PC-3 (cell line): ENCODE measurements around the gene SLC44A2. TPM values are rescaled to one million over a fixed set of nuclear protein-coding genes. Genes with fewer than 3 reads are reported as not detected.

ENCODE experiments used
- ATAC-seq: fragments of 200-7000 bp; cut with Tn5 transposase; 2 replicates; pipeline ENCODE4 v1.9.1; 2020; ENCODE audit warnings: mild to moderate bottlenecking, moderate library complexity
- BruUV-seq: library from RNA; stranded (reverse); fragments of 400-500 nt; replicated peaks from 2 replicates; lab custom pipeline; 2021; lab: Mats Ljungman, UMichigan
- CTCF ChIA-PET: fragments of 300-600 bp; sonication (Branson Sonifier 250); formaldehyde crosslinking; loops from one replicate; lab custom pipeline; 2022; ENCODE audit warnings: antibody characterized with exemption; lab: Charles Lee
- POLR2A ChIA-PET: fragments of 300-600 bp; sonication (Branson Sonifier 250); formaldehyde crosslinking; loops from one replicate; lab custom pipeline; 2022; ENCODE audit warnings: antibody characterized with exemption; ENCODE audit not compliant: unreplicated experiment; lab: Charles Lee
- DNase-seq: peaks from one replicate; pipeline ENCODE4 v3.0.0-alpha.2; 2015
- H2AFZ ChIP-seq: fragments of 300-600 bp; sonication (generic); 2 replicates; pipeline ENCODE4 v1.6.0; 2016; ENCODE audit warnings: antibody characterized with exemption, low read length
- H3F3A ChIP-seq: fragments of 300-600 bp; sonication (generic); one replicate; pipeline ENCODE4 v1.6.0; 2017; ENCODE audit warnings: antibody characterized with exemption, low read length, control low read depth, mild to moderate bottlenecking; ENCODE audit not compliant: unreplicated experiment
- H3K27ac ChIP-seq: fragments of 300-600 bp; sonication (generic); 2 replicates; pipeline ENCODE4 v1.5.1; 2016; ENCODE audit warnings: mild to moderate bottlenecking, low read length
- H3K27me3 ChIP-seq: fragments of 300-600 bp; sonication (generic); 2 replicates; pipeline ENCODE4 v1.6.1; 2016; ENCODE audit warnings: low read length, mixed read lengths
- H3K36me3 ChIP-seq: fragments of 300-600 bp; sonication (generic); 2 replicates; pipeline ENCODE4 v1.6.1; 2016; ENCODE audit warnings: low read depth, mixed run types, low read length, mixed read lengths
- H3K4me1 ChIP-seq: fragments of 300-600 bp; sonication (generic); 2 replicates; pipeline ENCODE4 v1.5.1; 2016; ENCODE audit warnings: low read length; ENCODE audit not compliant: insufficient read depth
- H3K4me2 ChIP-seq: fragments of 300-600 bp; sonication (generic); 2 replicates; pipeline ENCODE4 v1.6.0; 2016; ENCODE audit warnings: low read length
- H3K4me3 ChIP-seq: fragments of 300-600 bp; sonication (generic); 2 replicates; pipeline ENCODE4 v1.5.1; 2016; ENCODE audit warnings: mild to moderate bottlenecking, low read length, mixed read lengths
- H3K79me2 ChIP-seq: fragments of 300-600 bp; sonication (generic); 2 replicates; pipeline ENCODE4 v1.6.1; 2017; ENCODE audit warnings: low read length, mixed read lengths
- H3K9ac ChIP-seq: fragments of 300-600 bp; sonication (generic); 2 replicates; pipeline ENCODE4 v1.6.0; 2016; ENCODE audit warnings: mild to moderate bottlenecking, low read length
- H3K9me2 ChIP-seq: fragments of 300-600 bp; sonication (generic); replicated peaks from 2 replicates; pipeline ENCODE4 v1.6.1; 2016; ENCODE audit warnings: mixed run types, low read length, mixed read lengths
- H3K9me3 ChIP-seq: fragments of 300-600 bp; sonication (generic); 2 replicates; pipeline ENCODE4 v1.6.1; 2016; ENCODE audit warnings: low read length, mixed read lengths
- H4K20me1 ChIP-seq: fragments of 300-600 bp; sonication (generic); 2 replicates; pipeline ENCODE4 v1.6.1; 2016; ENCODE audit warnings: low read length, mixed read lengths
- EZH2 ChIP-seq: fragments of 300-600 bp; sonication (generic); IDR thresholded peaks from one replicate; pipeline ENCODE4 v1.6.1; 2017; ENCODE audit warnings: antibody characterized with exemption, mild to moderate bottlenecking, low read length; ENCODE audit not compliant: unreplicated experiment
- EZH2phosphoT487 ChIP-seq: fragments of 300-600 bp; sonication (generic); IDR thresholded peaks from 2 replicates; pipeline ENCODE4 v1.6.1; 2018; ENCODE audit warnings: mild to moderate bottlenecking, antibody characterized with exemption, low read length, borderline replicate concordance
- intact Hi-C: fragments of 100-400 bp; cut with micrococcal nuclease; formaldehyde crosslinking; loops from 2 replicates; pipeline ENCODE4 v1.9.0; 2023
- total RNA-seq: library from RNA; depleted of rRNA; stranded (reverse); fragments of >200 nt; gene quantifications from 2 replicates; pipeline ENCODE4 v1.2.3, GENCODE V29; 2014
- TF ChIP-seq, protein P1 (sequence below): fragments of 300-600 bp; sonication (generic); conservative IDR thresholded peaks from 2 replicates; pipeline ENCODE4 v1.5.1; 2017; ENCODE audit warnings: antibody characterized with exemption, low read depth, mild to moderate bottlenecking, low read length

The SLC44A2 gene
- total RNA-seq, 1 experiment from 2014 or later: 63.9 TPM

GRCh38 chr19:10653732-10654609, 28.6 kb downstream of the SLC44A2 start, which contains the start of gene ILF3:
ILF3 (plus strand) TSS chr19:10654346; CDS start chr19:10670606, 16,260 bp downstream.
- H3K9ac ChIP-seq: peak within 1 kb of the TSS; percentile 99
- intact Hi-C loops: loop anchor here (2.0 kb wide), 2 partner anchors 47 to 183 kb away; partner anchors contain the start of genes QTRT1 and TMED1
- peaks cover 65% of the 10 kb centered on the region for H3K79me2 ChIP-seq
- ChIA-PET POLR2A (no interaction called here), CTCF (no interaction called here)
- DNase-seq (peak; percentile 100), ATAC-seq (peak; percentile 74)
- H3K9me2 ChIP-seq: no peaks in the 10 kb centered on the region
- no peaks in the 10 kb centered on the region for H3K27me3 ChIP-seq
- BruUV-seq: no TSS peak
- H3K4me3 ChIP-seq: peak within 1 kb of the TSS; percentile 94
- peak within 1 kb of the TSS; percentile 66 for H2AFZ ChIP-seq
- TF ChIP-seq EZH2: no peak
- H3K9me3 ChIP-seq: no peaks in the 10 kb centered on the region
- H3F3A ChIP-seq: no peaks in the 10 kb centered on the region
- peaks cover 29% of the 10 kb centered on the region for H3K36me3 ChIP-seq
- peaks cover 19% of the 10 kb centered on the region for H3K4me1 ChIP-seq
- peak within 1 kb of the TSS; percentile 99 for H3K4me2 ChIP-seq
- peaks cover 42% of the 10 kb centered on the region for H4K20me1 ChIP-seq
- peak within 1 kb of the TSS; percentile 88 for H3K27ac ChIP-seq

- H2AFZ ChIP-seq: peak overlapping the region; percentile 63
- peak; percentile 35 for ATAC-seq
- peaks cover 22% of the 10 kb centered on the region for H3K4me1 ChIP-seq
- H3F3A ChIP-seq: no peaks in the 10 kb centered on the region
- ChIA-PET CTCF (no interaction called here), POLR2A (no interaction called here)
- TF ChIP-seq, protein P1, sequence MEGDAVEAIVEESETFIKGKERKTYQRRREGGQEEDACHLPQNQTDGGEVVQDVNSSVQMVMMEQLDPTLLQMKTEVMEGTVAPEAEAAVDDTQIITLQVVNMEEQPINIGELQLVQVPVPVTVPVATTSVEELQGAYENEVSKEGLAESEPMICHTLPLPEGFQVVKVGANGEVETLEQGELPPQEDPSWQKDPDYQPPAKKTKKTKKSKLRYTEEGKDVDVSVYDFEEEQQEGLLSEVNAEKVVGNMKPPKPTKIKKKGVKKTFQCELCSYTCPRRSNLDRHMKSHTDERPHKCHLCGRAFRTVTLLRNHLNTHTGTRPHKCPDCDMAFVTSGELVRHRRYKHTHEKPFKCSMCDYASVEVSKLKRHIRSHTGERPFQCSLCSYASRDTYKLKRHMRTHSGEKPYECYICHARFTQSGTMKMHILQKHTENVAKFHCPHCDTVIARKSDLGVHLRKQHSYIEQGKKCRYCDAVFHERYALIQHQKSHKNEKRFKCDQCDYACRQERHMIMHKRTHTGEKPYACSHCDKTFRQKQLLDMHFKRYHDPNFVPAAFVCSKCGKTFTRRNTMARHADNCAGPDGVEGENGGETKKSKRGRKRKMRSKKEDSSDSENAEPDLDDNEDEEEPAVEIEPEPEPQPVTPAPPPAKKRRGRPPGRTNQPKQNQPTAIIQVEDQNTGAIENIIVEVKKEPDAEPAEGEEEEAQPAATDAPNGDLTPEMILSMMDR: no peak
- TF ChIP-seq EZH2 (no peak), EZH2phosphoT487 (no peak)
- peak; percentile 59 for DNase-seq
- H3K9ac ChIP-seq: peak overlapping the region; percentile 99
- peaks cover 31% of the 10 kb centered on the region for H3K36me3 ChIP-seq
- no peaks in the 10 kb centered on the region for H3K9me2 ChIP-seq
- intact Hi-C loops: loop anchor here (2.0 kb wide), 1 partner anchor 46 kb away; the partner anchor contains the start of gene QTRT1
- H3K27ac ChIP-seq: peak overlapping the region; percentile 88
- H3K27me3 ChIP-seq: no peaks in the 10 kb centered on the region
- peak overlapping the region; percentile 99 for H3K4me2 ChIP-seq
- H4K20me1 ChIP-seq: peaks cover 50% of the 10 kb centered on the region
- H3K79me2 ChIP-seq: peaks cover 73% of the 10 kb centered on the region
- H3K4me3 ChIP-seq: peak overlapping the region; percentile 94
- no peaks in the 10 kb centered on the region for H3K9me3 ChIP-seq
- no TSS peak for BruUV-seq
Measured at GRCh38 chr19:10654610-10655456, 29.5 kb downstream of the SLC44A2 start.
